ENCODE measurements around the gene IPO7.

Gene IPO7

DNA sequence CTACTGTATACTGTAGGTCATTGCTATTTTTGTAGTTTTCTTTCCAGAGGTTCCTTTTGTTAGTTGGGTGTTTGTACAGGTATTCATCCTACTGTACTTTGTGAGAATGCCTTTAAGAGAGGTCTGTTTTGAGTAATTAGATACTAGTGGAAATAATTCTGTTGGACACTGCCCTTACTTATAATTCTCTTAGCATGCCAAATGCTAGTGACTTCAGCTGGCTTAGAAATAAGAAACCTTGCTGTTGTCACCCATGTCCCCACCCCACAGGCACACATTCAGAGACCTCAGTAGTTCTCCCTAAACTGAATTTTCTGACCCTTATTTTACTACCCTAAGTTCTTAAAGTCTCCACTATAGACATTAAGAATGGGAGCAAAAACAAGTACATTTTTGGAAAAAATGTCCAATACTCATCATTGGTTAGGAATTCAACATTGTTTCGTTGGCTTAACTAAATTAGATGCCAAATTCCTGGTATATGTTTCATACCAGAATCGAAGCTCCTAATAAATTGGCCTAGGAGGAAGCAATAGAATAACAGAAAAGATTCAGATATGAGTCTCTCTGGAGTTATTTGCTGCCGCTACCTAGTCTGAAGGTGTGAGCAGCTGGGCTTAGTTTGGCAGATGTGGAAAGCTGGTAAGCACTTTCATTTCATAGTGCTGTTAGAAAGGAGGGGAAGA, 104.8 kb downstream of the IPO7 start:
- DNase-seq (ENCODE audit: extremely low spot score): no peak
- POLR2A ChIA-PET: interaction anchor here (2.4 kb wide), 1 partner anchor 29 kb away, joined by 9 read pairs; the partner anchor contains the start of gene ZNF143
- TF ChIP-seq ELF4 (IDR thresholded peaks at IDR 0.05) (no peak), ARNT (IDR thresholded peaks at IDR 0.05) (no peak), SP1 (IDR thresholded peaks at IDR 0.05) (no peak), FOXK2 (IDR thresholded peaks at IDR 0.05) (no peak), ZNF384 (IDR thresholded peaks at IDR 0.05) (no peak), CTBP1 (IDR thresholded peaks at IDR 0.05; ENCODE audit: borderline replicate concordance) (no peak), FOXA1 (IDR thresholded peaks at IDR 0.05) (no peak), NFRKB (IDR thresholded peaks at IDR 0.05) (no peak), HDGF (IDR thresholded peaks at IDR 0.05; ENCODE audit: borderline replicate concordance) (no peak), FOXM1 (IDR thresholded peaks at IDR 0.05; ENCODE audit: borderline replicate concordance) (no peak), L3MBTL2 (conservative IDR thresholded peaks at IDR 0.05) (no peak), SUZ12 (IDR thresholded peaks at IDR 0.05) (no peak), TARDBP (IDR thresholded peaks at IDR 0.05) (no peak)
- TF ChIP-seq, protein P1, sequence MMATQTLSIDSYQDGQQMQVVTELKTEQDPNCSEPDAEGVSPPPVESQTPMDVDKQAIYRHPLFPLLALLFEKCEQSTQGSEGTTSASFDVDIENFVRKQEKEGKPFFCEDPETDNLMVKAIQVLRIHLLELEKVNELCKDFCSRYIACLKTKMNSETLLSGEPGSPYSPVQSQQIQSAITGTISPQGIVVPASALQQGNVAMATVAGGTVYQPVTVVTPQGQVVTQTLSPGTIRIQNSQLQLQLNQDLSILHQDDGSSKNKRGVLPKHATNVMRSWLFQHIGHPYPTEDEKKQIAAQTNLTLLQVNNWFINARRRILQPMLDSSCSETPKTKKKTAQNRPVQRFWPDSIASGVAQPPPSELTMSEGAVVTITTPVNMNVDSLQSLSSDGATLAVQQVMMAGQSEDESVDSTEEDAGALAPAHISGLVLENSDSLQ (IDR thresholded peaks at IDR 0.05): no peak
- CTCF ChIA-PET: interaction anchor here (1.2 kb wide), 1 partner anchor 17 kb away, joined by 4 read pairs; no protein-coding TSS in a partner anchor

DNA sequence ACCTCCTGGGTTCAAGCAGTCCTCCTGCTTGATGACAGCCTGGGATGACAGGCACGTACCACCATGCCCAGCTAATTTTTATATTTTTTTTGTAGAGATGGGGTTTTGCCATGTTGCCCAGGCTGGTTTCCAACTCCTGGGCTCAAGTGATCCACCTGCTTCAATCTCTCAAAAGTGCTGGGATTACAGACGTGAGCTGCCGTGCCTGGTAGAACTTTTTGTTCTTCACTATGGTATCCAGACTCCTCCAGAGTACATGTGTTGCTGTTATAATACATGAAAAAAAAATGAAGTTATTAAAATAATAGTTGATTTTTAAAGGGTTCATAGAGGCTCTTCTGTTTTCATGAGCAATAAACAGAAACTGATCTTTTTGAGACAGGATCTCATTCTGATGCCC, 105.9 kb downstream of the IPO7 start:
- ChIA-PET CTCF (no interaction called here), POLR2A (interaction anchor here (2.4 kb wide), 1 partner anchor 30 kb away, joined by 9 read pairs; the partner anchor contains the start of gene ZNF143)
- TF ChIP-seq LEF1 (IDR thresholded peaks at IDR 0.05; ENCODE audit: borderline replicate concordance): no peak
- TF ChIP-seq, protein P1 (IDR thresholded peaks at IDR 0.05): no peak
- no peak for TF ChIP-seq NFRKB (IDR thresholded peaks at IDR 0.05)
- TF ChIP-seq FOXK2 (IDR thresholded peaks at IDR 0.05): no peak
- TF ChIP-seq HDGF (IDR thresholded peaks at IDR 0.05; ENCODE audit: borderline replicate concordance): no peak
- no peak for TF ChIP-seq BHLHE40 (IDR thresholded peaks at IDR 0.05; ENCODE audit: borderline replicate concordance)
- no peak for TF ChIP-seq CTBP1 (IDR thresholded peaks at IDR 0.05; ENCODE audit: borderline replicate concordance)
- no peak for TF ChIP-seq SUZ12 (IDR thresholded peaks at IDR 0.05)
- no peak for TF ChIP-seq TARDBP (IDR thresholded peaks at IDR 0.05)
- no peak for TF ChIP-seq ARNT (IDR thresholded peaks at IDR 0.05)
- TF ChIP-seq FOXM1 (IDR thresholded peaks at IDR 0.05; ENCODE audit: borderline replicate concordance): no peak
- no peak for TF ChIP-seq ELF4 (IDR thresholded peaks at IDR 0.05)
- TF ChIP-seq FOXA1 (IDR thresholded peaks at IDR 0.05): no peak
- no peak for TF ChIP-seq L3MBTL2 (conservative IDR thresholded peaks at IDR 0.05)
- no peak for TF ChIP-seq ZNF384 (IDR thresholded peaks at IDR 0.05)
- no peak for TF ChIP-seq SP1 (IDR thresholded peaks at IDR 0.05)
- DNase-seq (ENCODE audit: extremely low spot score): no peak

DNA sequence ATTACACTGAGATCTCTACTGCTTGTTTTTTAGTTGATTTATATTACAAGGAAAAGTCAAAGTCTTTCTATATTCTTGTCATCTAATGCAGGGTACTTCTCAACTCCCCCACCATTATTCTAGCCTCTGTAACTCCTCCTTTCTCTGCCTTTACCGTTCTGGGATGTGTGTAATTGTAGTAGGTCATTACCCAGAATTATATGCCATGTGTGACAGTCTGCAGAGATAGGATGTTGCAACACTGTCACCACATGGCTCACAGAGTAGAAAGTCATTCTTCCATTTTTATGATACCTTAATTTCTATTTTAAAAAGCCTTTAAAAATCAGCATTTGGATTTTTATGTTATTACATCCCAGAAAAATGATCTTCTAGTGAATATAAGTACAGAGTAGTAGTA, 109.0 kb downstream of the IPO7 start:
- CTCF ChIA-PET: no interaction called here
- DNase-seq (ENCODE audit: extremely low spot score): no peak

DNA sequence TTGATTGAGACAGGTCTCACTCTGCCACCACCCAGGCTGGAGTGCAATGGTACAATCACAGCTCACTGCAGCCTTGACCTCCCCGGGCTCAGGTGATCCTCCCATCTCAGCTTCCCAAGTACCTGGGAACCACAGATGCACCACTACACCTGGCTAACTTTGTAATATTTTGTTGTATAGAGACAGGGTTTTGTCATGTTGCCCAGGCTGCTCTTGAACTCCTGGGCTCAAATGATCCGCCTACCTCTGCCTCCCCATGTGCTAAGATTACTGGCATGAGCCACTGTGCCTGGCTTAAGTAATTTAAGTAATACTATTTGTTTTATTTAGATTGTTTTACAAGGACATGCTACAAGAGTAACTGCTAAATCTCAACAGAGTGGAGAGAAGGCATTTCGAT, 109.9 kb downstream of the IPO7 start:
- no peak for DNase-seq (ENCODE audit: extremely low spot score)
- ChIA-PET POLR2A (no interaction called here), CTCF (no interaction called here)
- no peak for TF ChIP-seq SP1 (IDR thresholded peaks at IDR 0.05)

More for the DNA sequence above, 109.0 kb downstream of the IPO7 start:
- TF ChIP-seq CTBP1 (IDR thresholded peaks at IDR 0.05; ENCODE audit: borderline replicate concordance): no peak
- TF ChIP-seq TARDBP (IDR thresholded peaks at IDR 0.05): no peak
- TF ChIP-seq, protein P1 (IDR thresholded peaks at IDR 0.05): no peak
- no peak for TF ChIP-seq HDGF (IDR thresholded peaks at IDR 0.05; ENCODE audit: borderline replicate concordance)
- TF ChIP-seq L3MBTL2 (conservative IDR thresholded peaks at IDR 0.05): no peak
- TF ChIP-seq FOXA1 (IDR thresholded peaks at IDR 0.05): no peak
- no peak for TF ChIP-seq ELF4 (IDR thresholded peaks at IDR 0.05)
- no peak for TF ChIP-seq FOXK2 (IDR thresholded peaks at IDR 0.05)
- TF ChIP-seq LEF1 (IDR thresholded peaks at IDR 0.05; ENCODE audit: borderline replicate concordance): no peak
- no peak for TF ChIP-seq BHLHE40 (IDR thresholded peaks at IDR 0.05; ENCODE audit: borderline replicate concordance)
- TF ChIP-seq NFRKB (IDR thresholded peaks at IDR 0.05): no peak
- no peak for TF ChIP-seq ZNF384 (IDR thresholded peaks at IDR 0.05)
- TF ChIP-seq SUZ12 (IDR thresholded peaks at IDR 0.05): no peak
- TF ChIP-seq FOXM1 (IDR thresholded peaks at IDR 0.05; ENCODE audit: borderline replicate concordance): no peak
- TF ChIP-seq SP1 (IDR thresholded peaks at IDR 0.05): no peak
- TF ChIP-seq ARNT (IDR thresholded peaks at IDR 0.05): no peak
- POLR2A ChIA-PET: no interaction called here

DNA sequence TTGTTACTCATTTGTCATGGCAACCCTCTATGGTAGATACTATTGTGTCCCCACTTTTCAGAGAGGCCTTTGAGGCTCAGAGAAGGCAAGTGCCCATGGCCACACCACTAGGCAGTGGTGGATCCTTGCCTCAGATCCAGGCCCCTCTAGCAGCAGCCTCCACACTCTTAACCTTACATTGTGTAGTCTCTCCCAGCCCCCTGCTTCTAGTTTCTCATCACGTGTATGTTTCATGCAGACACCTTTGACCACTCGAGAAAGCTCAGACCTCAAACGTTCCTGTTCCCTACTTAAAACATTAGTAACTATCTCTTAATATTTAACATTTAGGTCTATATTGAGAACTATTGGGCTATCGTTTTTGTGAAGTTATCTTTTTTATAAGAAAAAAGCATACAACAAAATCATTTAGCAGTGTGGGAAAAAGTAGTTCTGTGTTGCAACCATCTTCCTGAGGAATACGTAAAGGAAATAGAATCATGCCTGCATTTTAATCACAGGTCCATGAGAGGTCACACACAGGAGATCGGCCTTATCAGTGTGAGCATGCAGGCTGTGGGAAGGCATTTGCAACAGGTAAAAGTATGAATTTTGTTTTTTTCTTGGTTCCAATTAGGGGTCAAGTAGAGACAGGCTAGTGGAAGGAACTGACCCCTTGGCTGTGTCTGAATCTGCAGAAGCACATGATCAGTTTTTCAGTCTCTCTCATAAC, 111.5 kb downstream of the IPO7 start:
- CTCF ChIA-PET: no interaction called here

More for the DNA sequence above, 111.5 kb downstream of the IPO7 start:
- DNase-seq (ENCODE audit: extremely low spot score): no peak
- no peak for TF ChIP-seq ELF4 (IDR thresholded peaks at IDR 0.05)
- TF ChIP-seq ZNF384 (IDR thresholded peaks at IDR 0.05): no peak
- POLR2A ChIA-PET: no interaction called here
